K562 (cell line): ENCODE data around the gene GRAMD2A. TPM values are rescaled to one million over a fixed set of nuclear protein-coding genes. Genes with fewer than 3 reads are reported as not detected.

Experiments used
- ATAC-seq: fragments of 200-7000 bp; cut with Tn5 transposase; 3 replicates; pipeline ENCODE4 v1.9.1; 2020; ENCODE audit warnings: moderate library complexity
- BruUV-seq: library from RNA; stranded (reverse); fragments of 400-500 nt; replicated peaks from 2 replicates; lab custom pipeline; 2021; lab: Mats Ljungman, UMichigan
- CTCF ChIA-PET: fragments of 300-600 bp; formaldehyde crosslinking; extraction: SDS; loops from one replicate; lab custom pipeline; 2021; ENCODE audit warnings: low intra/inter-chr PET ratio; lab: Yijun Ruan, JAX
- POLR2A ChIA-PET: fragments of 300-600, 350-650 bp; sonication (Branson Sonifier 250); formaldehyde crosslinking; extraction: SDS; loops from one replicate; lab custom pipeline; 2021; ENCODE audit warnings: antibody characterized with exemption, inconsistent platforms; lab: Yijun Ruan, JAX
- DNase-seq, 4 experiments: peaks; one replicate each; pipeline versions ENCODE4 v3.0.0 to v3.0.0-alpha.2; 2011 to 2018; ENCODE audit warnings: low spot score in 3 of 4, mixed read lengths in 3 of 4; ENCODE audit errors: extremely low read depth in 1 of 4
- FAIRE-seq: peaks from 2 replicates; lab custom pipeline; 2011; peaks lifted over from hg19 to GRCh38; lab: Jason Lieb, UNC
- H2AFZ ChIP-seq: 2 replicates; pipeline ENCODE4 v1.6.0; 2011; ENCODE audit warnings: low read depth, low read length, control low read depth, inconsistent platforms
- H3K27ac ChIP-seq: fragments of 200-600 bp; 3 replicates; pipeline ENCODE4 v1.8.0; 2011; ENCODE audit warnings: low read depth, mild to moderate bottlenecking, control low read depth, inconsistent platforms, low read length, moderate library complexity, mixed read lengths; ENCODE audit errors: extremely low read depth
- H3K27me3 ChIP-seq, 2 experiments: fragments of 300-600 bp in 1 of 2; 2 replicates in 1 of 2; 3 replicates in 1 of 2; pipeline versions ENCODE4 v1.6.0 to v1.8.0; 2011; ENCODE audit warnings: inconsistent platforms in 2 of 2, low read length in 2 of 2, mild to moderate bottlenecking in 1 of 2, mixed read lengths in 1 of 2, moderate library complexity in 1 of 2; ENCODE audit not compliant: control insufficient read depth in 2 of 2, insufficient read depth in 2 of 2
- H3K36me3 ChIP-seq: fragments of 300-600 bp; 3 replicates; pipeline ENCODE4 v1.8.0; 2011; ENCODE audit warnings: mild to moderate bottlenecking, low read length, inconsistent platforms; ENCODE audit not compliant: control insufficient read depth, insufficient read depth
- H3K4me1 ChIP-seq, 2 experiments: fragments of 200-600 bp in 1 of 2; replicated peaks in 1 of 2; 2 replicates in 1 of 2; 3 replicates in 1 of 2; pipeline versions ENCODE4 v1.5.1 to v1.8.0; 2011; ENCODE audit warnings: inconsistent platforms in 2 of 2, low read length in 2 of 2, mild to moderate bottlenecking in 1 of 2, mixed read lengths in 1 of 2, moderate library complexity in 1 of 2; ENCODE audit not compliant: control insufficient read depth in 2 of 2, insufficient read depth in 2 of 2
- H3K4me2 ChIP-seq: 2 replicates; pipeline ENCODE4 v1.6.1; 2011; ENCODE audit warnings: low read length, control low read depth, inconsistent platforms, mixed read lengths; ENCODE audit not compliant: insufficient read depth
- H3K4me3 ChIP-seq: fragments of 200-600 bp; sonication (generic), shearing (Covaris generic); 2 replicates; pipeline ENCODE4 v1.5.1; 2016; ENCODE audit warnings: control low read depth, inconsistent platforms
- H3K79me2 ChIP-seq: fragments of 200-600 bp; 3 replicates; pipeline ENCODE4 v1.8.0; 2011; ENCODE audit warnings: low read length, inconsistent platforms; ENCODE audit not compliant: control insufficient read depth, insufficient read depth
- H3K9ac ChIP-seq, 2 experiments: 2 replicates each; pipeline versions ENCODE4 v1.6.0 to v1.6.1; 2011; ENCODE audit warnings: low read depth in 2 of 2, low read length in 2 of 2, control low read depth in 1 of 2, inconsistent platforms in 1 of 2, mild to moderate bottlenecking in 1 of 2, mixed read lengths in 1 of 2; ENCODE audit not compliant: insufficient read depth in 1 of 2
- H3K9me1 ChIP-seq: one replicate; pipeline ENCODE4 v1.6.0; 2011; ENCODE audit warnings: inconsistent platforms, mild to moderate bottlenecking, low read length, moderate library complexity; ENCODE audit not compliant: control insufficient read depth, insufficient read depth
- H3K9me3 ChIP-seq: replicated peaks from 2 replicates; pipeline ENCODE4 v1.5.1; 2011; ENCODE audit warnings: low read depth, low read length, inconsistent platforms; ENCODE audit not compliant: control insufficient read depth, insufficient read depth
- H4K20me1 ChIP-seq: replicated peaks from 2 replicates; pipeline ENCODE4 v1.6.1; 2011; ENCODE audit warnings: low read length, inconsistent platforms, mixed read lengths; ENCODE audit not compliant: control insufficient read depth, insufficient read depth
- ATF3 ChIP-seq, 2 experiments: fragments of 450-650 bp in 1 of 2; sonication (generic) in 1 of 2; formaldehyde crosslinking in 1 of 2; IDR thresholded peaks in 1 of 2; conservative IDR thresholded peaks in 1 of 2; 2 replicates each; pipeline versions ENCODE4 v1.6.1 to v1.8.1; 2016 to 2023; ENCODE audit warnings: mild to moderate bottlenecking in 2 of 2, moderate library complexity in 2 of 2, inconsistent platforms in 1 of 2, missing genetic modification reagents in 1 of 2
- ELK1 ChIP-seq: sonication (generic); formaldehyde crosslinking; IDR thresholded peaks from 2 replicates; pipeline ENCODE4 v1.8.1; 2022; ENCODE audit warnings: missing genetic modification reagents
- FOXA1 ChIP-seq: fragments of 450-650 bp; IDR thresholded peaks from 2 replicates; pipeline ENCODE4 v1.6.1; 2016; ENCODE audit warnings: mild to moderate bottlenecking, borderline replicate concordance
- GABPB1 ChIP-seq: sonication (generic); formaldehyde crosslinking; IDR thresholded peaks from 2 replicates; pipeline ENCODE4 v1.8.0; 2022; ENCODE audit warnings: mild to moderate bottlenecking, missing genetic modification reagents
- HDAC1 ChIP-seq, 2 experiments: fragments of 450-650 bp; IDR thresholded peaks; 2 replicates each; pipeline ENCODE4 v1.6.1; 2016 to 2017; ENCODE audit warnings: inconsistent platforms in 1 of 2, mild to moderate bottlenecking in 1 of 2, moderate library complexity in 1 of 2
- HDAC2 ChIP-seq: fragments of 450-650 bp; IDR thresholded peaks from 2 replicates; pipeline ENCODE4 v1.6.1; 2016; ENCODE audit warnings: mild to moderate bottlenecking
- HSF4 ChIP-seq: fragments of 250-450 bp; sonication (Bioruptor Pico); IDR thresholded peaks from 2 replicates; pipeline ENCODE4 v2.1.2; 2022; ENCODE audit warnings: mild to moderate bottlenecking, moderate library complexity, borderline replicate concordance
- KLF10 ChIP-seq: fragments of 250-450 bp; sonication (Bioruptor Pico); IDR thresholded peaks from 2 replicates; pipeline ENCODE4 v1.6.1; 2021; ENCODE audit warnings: matching md5 sums
- MECOM ChIP-seq: fragments of 250-450 bp; sonication (Bioruptor Pico); IDR thresholded peaks from 2 replicates; pipeline ENCODE4 v1.8.0; 2022; ENCODE audit warnings: inconsistent platforms
- MLLT1 ChIP-seq, 2 experiments: fragments of 450-650 bp; IDR thresholded peaks; 2 replicates each; pipeline ENCODE4 v1.6.1; 2016
- SREBF1 ChIP-seq: fragments of 150-350 bp; IDR thresholded peaks from 2 replicates; pipeline ENCODE4 v1.6.1; 2014; ENCODE audit warnings: antibody characterized with exemption, low read depth, low read length, borderline replicate concordance
- TAF7 ChIP-seq: fragments of 450-650 bp; IDR thresholded peaks from 2 replicates; pipeline ENCODE4 v1.6.1; 2016; ENCODE audit warnings: missing genetic modification characterization, missing compliant biosample characterization
- TARDBP ChIP-seq: fragments of 450-650 bp; IDR thresholded peaks from 2 replicates; pipeline ENCODE4 v1.6.1; 2016
- TFE3 ChIP-seq: fragments of 450-650 bp; formaldehyde crosslinking; IDR thresholded peaks from 2 replicates; pipeline ENCODE4 v1.4.0; 2020; ENCODE audit warnings: mild to moderate bottlenecking, mixed read lengths
- U2AF2 ChIP-seq: fragments of 200-400 bp; formaldehyde crosslinking; optimal IDR thresholded peaks from 2 replicates; pipeline ENCODE3; 2017; ENCODE audit warnings: low read depth, mild to moderate bottlenecking, low read length
- ZNF644 ChIP-seq: fragments of 200-800 bp; sonication (Bioruptor generic); IDR thresholded peaks from 2 replicates; pipeline ENCODE4 v1.6.1; 2016; ENCODE audit warnings: low read depth, missing genetic modification characterization, missing compliant biosample characterization
- ZNF717 ChIP-seq: fragments of 250-450 bp; sonication (Bioruptor Pico); IDR thresholded peaks from 2 replicates; pipeline ENCODE4 v1.5.0; 2021
- WGBS: fragments of 100-300 bp; shearing (Covaris generic); methylation state at CpG from one replicate; pipeline ENCODE4 v1.1.6; 2016; ENCODE audit warnings: low coverage, mixed read lengths; ENCODE audit not compliant: insufficient coverage; ENCODE audit errors: missing lambda C conversion rate; 5-methylcytosine and 5-hydroxymethylcytosine counted together
- in situ Hi-C: fragments of 300-500 bp; cut with MboI; formaldehyde crosslinking; loops from 4 replicates; pipeline ENCODE4 v1.15.0; 2018; ENCODE audit warnings: inconsistent platforms, mixed read lengths
- intact Hi-C: fragments of 100-400 bp; cut with micrococcal nuclease; formaldehyde crosslinking; loops from 2 replicates; pipeline ENCODE4 v1.14.2; 2022
- polyA plus RNA-seq, 8 experiments: library from polyadenylated mRNA; depleted of rRNA in 4 of 8; stranded (reverse) in 5 of 8; unstranded in 3 of 8; fragments of >200 nt; fragmentation: Nextera tagmentation in 2 of 8; fragmentation: Illumina TruSeq in 1 of 8; extraction: Ambion mirVana in 2 of 8; extraction: Trizol in 1 of 8; gene quantifications; 2 replicates each; pipeline versions ENCODE4 v1.2.1 to v1.2.3, GENCODE V29; 2011 to 2014; ENCODE audit warnings: inconsistent platforms in 1 of 8, missing spikeins in 1 of 8
- total RNA-seq, 7 experiments: library from RNA; depleted of rRNA in 6 of 7; stranded (reverse); fragments of >200 nt in 6 of 7; fragmentation: Illumina TruSeq in 2 of 7; extraction: Trizol in 2 of 7; gene quantifications; 2 replicates each; pipeline versions ENCODE4 v1.2.1 to v1.2.3, GENCODE V29; 2011 to 2021; ENCODE audit warnings: low replicate concordance in 1 of 7

GRAMD2A gene
- total and polyA plus RNA-seq, 9 of the 15 experiments (the other 6 are each of a cell fraction or from before 2014, with no cell fraction given): 0.08 to 0.22 TPM; not detected in 7

GRCh38 chr15:72140088-72140487 lies 57.5 kb downstream of the GRAMD2A start:
- intact Hi-C loops: no loop called here
- no TSS peak for BruUV-seq

More at GRCh38 chr15:72140088-72140487, 57.5 kb downstream of the GRAMD2A start:
- FAIRE-seq: no peak
- no peak overlapping the region for H3K4me3 ChIP-seq
- no peak for DNase-seq
- H3K9me1 ChIP-seq: no peaks in the 10 kb centered on the region
- no peaks in the 10 kb centered on the region for H3K79me2 ChIP-seq
- H3K4me2 ChIP-seq: no peak overlapping the region
- H3K9ac ChIP-seq: no peak overlapping the region
- TF ChIP-seq ELK1 (CRISPR knock-in tag): no peak
- no peak for TF ChIP-seq ATF3 (IDR thresholded peaks at IDR 0.05)
- no peak for TF ChIP-seq ATF3 (CRISPR knock-in tag; conservative IDR thresholded peaks at IDR 0.05)
- TF ChIP-seq TAF7: no peak
- TF ChIP-seq HSF4 (CRISPR knock-in tag): no peak
- TF ChIP-seq ZNF717 (CRISPR knock-in tag): no peak
- no peak for TF ChIP-seq TFE3 (CRISPR knock-in tag)
- TF ChIP-seq SREBF1: no peak
- no peak for TF ChIP-seq ZNF644 (tag)
- no peak for TF ChIP-seq MLLT1 (IDR thresholded peaks at IDR 0.05)
- no peak for TF ChIP-seq HDAC1 (IDR thresholded peaks at IDR 0.05)
- no peak for TF ChIP-seq KLF10 (CRISPR knock-in tag)
- no peak for TF ChIP-seq MECOM
- no peak for TF ChIP-seq U2AF2
- no peak for TF ChIP-seq TARDBP
- no peak for TF ChIP-seq GABPB1 (CRISPR knock-in tag)
- TF ChIP-seq FOXA1: no peak
- TF ChIP-seq HDAC2: no peak
- peaks cover 0 to 6% of the 10 kb centered on the region in 2 experiments; a peak in 4 of 5 replicates for H3K27me3 ChIP-seq
- no peaks in the 10 kb centered on the region for H3K4me1 ChIP-seq
- H3K36me3 ChIP-seq: no peaks in the 10 kb centered on the region
- no peaks in the 10 kb centered on the region for H3K9me3 ChIP-seq
- 2% methylated on average over 3 of the region's 3 CpGs for WGBS
- no peak for ATAC-seq
- H3K27ac ChIP-seq: no peak overlapping the region
- H2AFZ ChIP-seq: no peak overlapping the region
- ChIA-PET CTCF (no interaction called here), POLR2A (interaction anchor here (1.1 kb wide), 1 partner anchor 21 kb away, joined by 3 read pairs; no protein-coding TSS in a partner anchor)
- in situ Hi-C loops: no loop called here
- no peaks in the 10 kb centered on the region for H4K20me1 ChIP-seq
